Activated gamma-delta T cell treated with Interleukin-2 at 50 U/mL for 16 hours (primary cell): ENCODE data around the gene HUNK.

Experiments used
- DNase-seq: peaks from one replicate; pipeline ENCODE4 v3.0.0-alpha.2; 2020

HUNK gene

GRCh38 chr21:31967334-31967733 lies 94.5 kb downstream of the HUNK start:
- no peak for DNase-seq

- DNase-seq: no peak
Measured at GRCh38 chr21:31972622-31973021, 99.8 kb downstream of the HUNK start.

- no peak for DNase-seq
Measured at GRCh38 chr21:31973402-31973944, 100.7 kb downstream of the HUNK start.

- peak; percentile 7 for DNase-seq
Measured at GRCh38 chr21:31974454-31974985, 101.7 kb downstream of the HUNK start.

DNA sequence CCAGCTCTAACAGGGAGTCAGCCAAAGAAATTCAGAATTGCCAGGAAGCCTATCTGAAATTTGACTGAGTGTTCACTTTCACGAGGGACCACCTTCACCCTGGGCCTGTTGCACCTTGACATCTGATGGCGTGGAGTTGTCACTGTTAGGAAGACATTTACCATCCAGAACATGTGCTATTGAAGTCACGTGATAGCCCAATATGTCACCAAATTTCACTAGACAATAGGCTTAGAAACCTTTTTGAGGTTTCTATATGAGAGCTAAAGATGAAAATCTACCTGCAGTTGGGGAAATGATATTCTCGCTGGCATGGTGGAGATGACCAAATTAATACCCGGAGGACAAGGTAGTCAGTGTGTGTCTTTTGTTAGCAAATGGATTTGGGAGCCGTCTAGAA lies 102.7 kb downstream of the HUNK start:
- no peak for DNase-seq

DNA sequence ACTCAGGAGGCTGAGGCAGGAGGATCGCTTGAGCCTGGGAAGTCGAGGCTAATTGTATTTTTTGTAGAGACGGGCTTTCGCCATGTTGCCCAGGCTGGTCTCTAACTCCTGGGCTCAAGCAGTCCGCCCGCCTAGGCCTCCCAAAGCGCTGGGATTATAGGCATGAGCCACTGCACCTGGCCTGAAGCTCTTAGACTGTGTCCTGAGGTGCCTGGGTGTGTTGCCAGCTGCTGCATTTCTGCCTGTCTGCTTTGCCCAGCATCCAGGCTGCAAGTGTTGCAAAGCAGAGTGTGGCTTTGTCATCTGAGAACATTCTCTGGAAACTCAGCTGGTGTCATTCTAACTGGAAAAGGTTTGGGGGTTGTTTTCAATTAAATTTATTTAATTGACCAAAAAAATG lies 105.0 kb downstream of the HUNK start:
- no peak for DNase-seq

DNA sequence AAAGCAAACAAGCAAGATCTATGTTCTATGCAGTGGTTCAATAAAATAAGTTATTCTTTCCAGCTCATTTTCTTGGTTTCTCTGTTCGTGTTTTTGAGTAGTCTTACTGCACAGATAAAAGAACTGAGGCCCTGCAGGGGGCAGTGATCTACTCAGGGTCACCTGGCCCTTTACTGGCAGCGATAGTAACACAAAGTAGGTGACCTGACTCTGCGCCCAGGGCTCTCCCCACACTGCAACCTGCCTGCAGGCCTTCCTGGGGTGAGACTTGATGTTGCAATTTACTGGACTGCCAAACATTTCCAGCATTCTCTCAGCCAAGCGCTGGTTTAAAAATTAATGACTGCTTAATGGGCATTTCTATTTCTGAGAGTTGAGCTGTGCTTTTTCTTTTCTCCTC lies 110.3 kb downstream of the HUNK start:
- DNase-seq: no peak

GRCh38 chr21:31983554-31983953 lies 110.7 kb downstream of the HUNK start:
- no peak for DNase-seq

GRCh38 chr21:31985398-31985797 lies 112.6 kb downstream of the HUNK start:
- no peak for DNase-seq

DNA sequence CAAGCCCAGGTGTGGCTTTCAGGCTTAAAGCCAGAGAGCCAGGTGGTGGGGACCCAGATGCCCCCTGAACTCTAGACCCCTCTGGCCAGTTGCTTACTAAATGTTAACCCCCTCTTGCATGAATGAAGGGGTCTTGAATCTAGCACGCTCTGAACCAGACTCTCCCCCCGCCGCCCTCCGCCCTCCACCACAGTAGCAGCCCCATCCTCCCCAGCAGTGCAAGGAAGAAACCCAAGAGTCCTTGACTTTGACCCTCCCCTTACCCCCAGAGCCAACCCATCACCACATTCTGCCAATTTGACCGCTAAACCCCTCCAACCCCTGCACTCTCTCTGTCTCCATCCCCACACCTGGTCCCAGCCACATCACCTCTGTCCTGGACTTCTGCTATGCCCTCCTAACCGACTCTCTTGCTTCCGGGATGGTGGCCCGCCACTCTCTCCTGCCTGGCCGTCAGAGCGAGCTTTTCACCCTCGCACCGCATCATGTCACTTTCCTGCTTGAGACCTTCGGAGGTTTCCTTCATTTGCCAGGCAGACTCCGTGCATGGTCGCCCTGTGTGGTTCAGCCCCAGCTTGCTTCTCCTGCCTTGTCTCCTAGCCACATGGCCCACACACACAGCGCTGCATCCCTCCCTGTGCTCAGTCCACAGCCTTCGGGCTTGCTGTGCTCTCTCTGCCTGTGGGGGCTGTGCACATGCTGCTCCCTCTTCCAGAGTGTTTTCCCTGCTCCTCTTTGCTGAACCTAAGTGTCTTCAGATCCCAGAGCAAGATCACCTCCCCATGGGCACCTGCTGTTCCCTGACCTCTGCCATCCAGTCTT lies 113.4 kb downstream of the HUNK start:
- no peak for DNase-seq

DNA sequence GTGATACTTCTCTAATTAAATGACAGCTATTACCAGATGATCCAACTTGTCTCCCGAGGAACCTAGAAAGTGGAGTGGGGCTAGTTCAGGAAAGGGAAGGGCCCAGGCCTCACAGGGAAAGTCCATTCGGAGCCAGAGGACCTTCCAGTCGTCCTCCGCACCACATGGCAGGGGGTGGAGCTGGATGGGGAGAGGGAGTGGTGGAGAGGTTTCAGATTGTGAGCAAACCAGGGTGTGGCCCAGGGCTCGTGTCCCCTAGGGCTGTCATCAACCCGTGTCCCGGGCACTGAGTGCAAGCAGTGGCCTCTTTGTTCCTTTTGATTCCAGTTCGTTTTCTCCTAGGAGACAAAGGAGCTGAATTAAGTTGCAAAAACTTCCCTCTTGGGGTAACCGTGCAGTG lies 114.9 kb downstream of the HUNK start:
- no peak for DNase-seq

DNA sequence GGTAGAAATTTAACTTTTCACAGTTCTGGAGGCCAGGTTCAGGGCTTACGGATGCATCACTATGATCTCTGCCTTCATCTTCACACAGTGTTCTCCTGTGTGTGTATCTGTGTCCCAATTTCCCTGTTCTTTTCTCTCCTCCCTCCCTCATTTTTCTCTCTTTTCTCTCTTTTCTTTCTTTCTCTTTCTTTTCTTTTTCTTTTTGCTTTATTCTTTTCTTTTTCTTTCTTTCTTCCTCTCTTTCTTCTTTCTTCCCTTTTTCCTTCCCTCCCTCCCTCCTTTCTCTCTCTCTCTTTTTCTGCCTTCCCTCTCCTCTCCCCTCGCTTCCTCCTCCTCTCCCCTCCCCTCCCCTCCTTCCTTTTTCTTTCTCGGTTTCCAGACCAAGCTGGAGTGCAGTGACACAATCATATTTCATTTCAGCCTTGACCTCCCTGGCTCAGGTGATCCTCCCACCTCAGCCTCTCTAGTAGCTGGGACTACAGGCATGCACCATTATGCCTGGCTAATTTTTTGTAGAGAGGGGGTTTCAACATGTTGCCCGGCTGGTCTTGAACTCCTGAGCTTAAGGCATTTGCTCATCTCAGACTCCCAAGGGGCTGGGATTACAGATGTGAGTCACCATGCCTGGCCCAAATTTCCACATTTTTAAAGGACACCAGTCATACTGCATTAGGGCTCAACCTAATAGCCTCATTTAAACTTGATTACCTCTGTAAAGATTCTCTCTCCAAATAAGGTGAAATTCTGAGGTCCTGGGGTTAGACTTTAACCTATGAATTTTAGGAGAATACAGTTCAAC lies 115.9 kb downstream of the HUNK start:
- DNase-seq: no peak

- DNase-seq: no peak
Measured at GRCh38 chr21:31991356-31992331, 118.8 kb downstream of the HUNK start.

DNA sequence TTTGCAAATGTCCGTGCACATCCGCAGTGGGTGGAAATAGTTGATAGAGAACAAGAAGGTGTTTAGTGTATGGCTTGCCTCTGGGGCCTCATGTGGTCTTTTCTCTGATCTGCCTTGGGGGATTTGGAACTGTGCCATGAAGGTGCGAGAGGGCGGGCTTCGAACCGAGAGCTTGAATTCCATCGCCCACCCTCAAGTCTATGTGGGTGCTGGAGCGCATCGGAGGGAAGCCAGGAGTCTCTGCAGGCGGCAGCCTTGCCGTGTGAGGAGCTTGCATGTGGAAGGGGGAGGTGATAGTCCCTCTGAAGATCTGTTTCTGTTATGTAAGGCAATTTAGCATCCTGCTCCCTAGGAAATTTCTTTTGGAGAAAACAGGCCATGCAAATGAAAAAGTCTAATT lies 119.6 kb downstream of the HUNK start:
- DNase-seq: no peak

DNA sequence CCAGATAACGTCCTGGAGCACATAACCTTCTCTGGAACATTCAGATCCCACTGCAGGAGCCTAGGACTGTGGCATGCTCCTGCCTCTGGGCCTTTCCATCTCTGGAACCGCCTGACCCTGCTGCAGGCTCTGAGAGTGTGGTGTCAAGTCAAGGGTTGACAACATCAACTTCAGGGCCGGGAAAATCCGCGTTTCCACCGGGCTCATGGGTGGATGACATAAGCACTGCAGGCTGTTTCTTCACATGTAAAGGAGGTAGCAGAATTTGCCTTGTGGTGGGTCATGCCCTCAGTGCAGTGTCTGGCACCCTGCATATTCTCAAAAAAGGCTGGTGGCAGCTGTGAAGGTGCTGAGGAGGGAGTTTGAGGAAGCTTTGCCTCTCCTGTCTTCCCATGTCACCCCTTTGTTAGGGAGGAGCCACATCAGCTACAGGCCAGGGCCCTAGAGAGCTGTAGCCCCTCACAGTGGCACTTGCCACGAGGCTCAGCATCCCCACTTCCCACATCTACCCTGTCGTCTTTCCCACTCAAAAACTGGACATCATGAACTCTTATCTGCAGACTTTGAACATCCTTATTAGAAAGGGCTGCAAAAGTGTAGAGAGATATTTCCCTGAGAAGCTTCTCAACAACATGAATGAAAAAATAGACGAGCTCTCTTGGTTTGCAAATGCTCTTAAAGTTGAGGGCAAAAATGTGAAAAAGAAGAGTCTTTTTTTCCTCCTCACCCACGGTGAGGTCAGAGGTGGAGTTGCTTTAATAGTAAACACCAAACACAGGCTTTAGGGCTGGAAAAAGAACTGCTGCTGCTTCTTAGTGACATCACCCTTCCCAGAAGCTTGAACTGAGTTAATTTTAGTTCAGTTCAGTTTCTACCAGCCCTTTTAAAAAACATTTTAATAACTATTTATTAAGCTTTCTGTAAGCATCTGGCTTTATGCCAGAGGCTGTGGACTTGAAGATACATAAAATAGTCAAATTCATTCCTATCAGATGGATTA lies 121.3 kb downstream of the HUNK start:
- DNase-seq: no peak

GRCh38 chr21:31997191-31997590 lies 124.4 kb downstream of the HUNK start:
- DNase-seq: no peak

- DNase-seq: no peak
Measured at GRCh38 chr21:31999810-32000468, 127.1 kb downstream of the HUNK start.

GRCh38 chr21:32001390-32001789 lies 128.6 kb downstream of the HUNK start:
- no peak for DNase-seq

DNA sequence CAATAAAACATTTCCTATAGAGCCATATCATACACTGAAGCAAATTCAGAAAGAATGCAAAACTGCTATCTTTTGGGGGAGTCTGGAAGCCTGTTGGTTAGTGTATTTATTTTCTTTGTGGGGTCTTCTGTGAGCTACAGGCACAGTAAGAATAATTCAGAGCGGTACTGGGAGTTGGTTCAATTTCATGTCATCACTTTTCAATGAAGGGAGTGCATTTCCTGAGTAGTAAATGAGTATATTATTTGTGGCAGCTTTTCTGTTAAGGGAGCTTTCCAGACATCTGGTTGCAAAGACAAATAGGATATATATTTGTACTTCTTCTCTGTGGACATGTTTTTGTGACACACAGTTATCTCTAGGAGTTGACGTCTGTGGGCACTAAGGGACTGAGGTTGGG lies 130.6 kb downstream of the HUNK start:
- no peak for DNase-seq

- no peak for DNase-seq
Measured at GRCh38 chr21:32004291-32004690, 131.5 kb downstream of the HUNK start.

DNA sequence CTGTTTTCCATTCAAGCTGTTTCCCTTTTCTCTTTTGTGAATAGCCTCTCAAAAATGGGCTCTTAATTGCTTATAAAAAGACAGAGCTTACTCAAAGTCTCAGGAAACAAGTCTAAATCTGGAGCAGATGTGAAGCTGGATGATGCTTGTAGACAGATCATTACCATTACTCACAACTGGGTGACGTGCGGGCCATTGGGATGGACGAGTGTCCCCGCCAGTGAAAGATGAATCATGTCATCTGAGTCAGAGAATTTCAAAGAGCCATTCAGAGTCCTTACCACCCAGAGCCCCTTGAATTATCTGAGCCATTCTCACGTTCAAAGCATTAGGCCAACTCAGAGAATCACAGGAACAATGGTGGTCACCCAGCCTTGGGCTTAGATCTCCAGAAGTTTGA lies 134.6 kb downstream of the HUNK start:
- DNase-seq: no peak
